Smooth muscle cell (in vitro differentiated cells): ENCODE measurements around the gene SOX30. TPM values are rescaled to one million over a fixed set of nuclear protein-coding genes. Genes with fewer than 3 reads are reported as not detected.
"Not testable (repeated sequence)": the region's sequence is repeated elsewhere in the genome, so short reads cannot be mapped to it uniquely, and the experiment has no call there.

Source experiments
- DNase-seq: peaks from one replicate; lab custom pipeline; 2025; ENCODE audit not compliant: unreplicated experiment; lab: John Stamatoyannopoulos, UW
- H2AFZ ChIP-seq: fragments of 200-600 bp; sonication (generic); 2 replicates; pipeline ENCODE4 v1.6.0; 2016; ENCODE audit warnings: antibody characterized with exemption, low read depth, mild to moderate bottlenecking
- H3F3A ChIP-seq: fragments of 200-600 bp; sonication (generic); 2 replicates; pipeline ENCODE4 v1.6.0; 2017; ENCODE audit warnings: antibody characterized with exemption, low read depth
- H3K27ac ChIP-seq: fragments of 200-600 bp; sonication (generic); 2 replicates; pipeline ENCODE4 v1.5.1; 2016; ENCODE audit warnings: low read depth, mild to moderate bottlenecking
- H3K27me3 ChIP-seq: fragments of 200-600 bp; sonication (generic); 2 replicates; pipeline ENCODE4 v1.6.1; 2016; ENCODE audit warnings: low read depth, mild to moderate bottlenecking
- H3K36me3 ChIP-seq: fragments of 200-600 bp; sonication (generic); 2 replicates; pipeline ENCODE4 v1.5.1; 2016; ENCODE audit warnings: low read depth
- H3K4me1 ChIP-seq: fragments of 200-600 bp; sonication (generic); 2 replicates; pipeline ENCODE4 v1.5.1; 2016; ENCODE audit warnings: low read depth
- H3K4me2 ChIP-seq: fragments of 200-600 bp; sonication (generic); 2 replicates; pipeline ENCODE4 v1.6.0; 2016; ENCODE audit warnings: mild to moderate bottlenecking
- H3K4me3 ChIP-seq: fragments of 200-600 bp; sonication (generic); 2 replicates; pipeline ENCODE4 v1.5.1; 2016; ENCODE audit warnings: mild to moderate bottlenecking
- H3K79me2 ChIP-seq: fragments of 200-600 bp; sonication (generic); 2 replicates; pipeline ENCODE4 v1.6.0; 2016; ENCODE audit warnings: low read depth, mild to moderate bottlenecking
- H3K9ac ChIP-seq: fragments of 200-600 bp; sonication (generic); 2 replicates; pipeline ENCODE4 v1.6.0; 2016; ENCODE audit warnings: low read depth
- H3K9me3 ChIP-seq: fragments of 200-600 bp; sonication (generic); replicated peaks from 2 replicates; pipeline ENCODE4 v1.5.1; 2016; ENCODE audit warnings: low read depth
- H4K20me1 ChIP-seq: fragments of 200-600 bp; sonication (generic); 2 replicates; pipeline ENCODE4 v1.6.0; 2016; ENCODE audit warnings: low read depth
- WGBS: methylation state at CpG from one replicate; pipeline ENCODE4 v1.1.7; 2016; ENCODE audit warnings: low lambda C conversion rate; 5-methylcytosine and 5-hydroxymethylcytosine counted together
- polyA plus RNA-seq: library from polyadenylated mRNA; unstranded; fragments of >200 nt; fragmentation: Nextera tagmentation; extraction: Ambion mirVana; gene quantifications from 2 replicates; pipeline ENCODE4 v1.2.1, GENCODE V29; 2016
- total RNA-seq: library from RNA; depleted of rRNA; stranded (reverse); fragments of >200 nt; gene quantifications from 2 replicates; pipeline ENCODE4 v1.2.3, GENCODE V29; 2014
- TF ChIP-seq, protein P1 (sequence below): fragments of 200-600 bp; sonication (generic); IDR thresholded peaks from 2 replicates; pipeline ENCODE4 v1.5.1; 2017; ENCODE audit warnings: borderline replicate concordance, mild to moderate bottlenecking, antibody characterized with exemption; ENCODE audit not compliant: insufficient read depth, poor library complexity, severe bottlenecking

Gene SOX30
- total and polyA plus RNA-seq, 2 experiments from 2014 or later = 0.38 to 1.5 TPM

DNA sequence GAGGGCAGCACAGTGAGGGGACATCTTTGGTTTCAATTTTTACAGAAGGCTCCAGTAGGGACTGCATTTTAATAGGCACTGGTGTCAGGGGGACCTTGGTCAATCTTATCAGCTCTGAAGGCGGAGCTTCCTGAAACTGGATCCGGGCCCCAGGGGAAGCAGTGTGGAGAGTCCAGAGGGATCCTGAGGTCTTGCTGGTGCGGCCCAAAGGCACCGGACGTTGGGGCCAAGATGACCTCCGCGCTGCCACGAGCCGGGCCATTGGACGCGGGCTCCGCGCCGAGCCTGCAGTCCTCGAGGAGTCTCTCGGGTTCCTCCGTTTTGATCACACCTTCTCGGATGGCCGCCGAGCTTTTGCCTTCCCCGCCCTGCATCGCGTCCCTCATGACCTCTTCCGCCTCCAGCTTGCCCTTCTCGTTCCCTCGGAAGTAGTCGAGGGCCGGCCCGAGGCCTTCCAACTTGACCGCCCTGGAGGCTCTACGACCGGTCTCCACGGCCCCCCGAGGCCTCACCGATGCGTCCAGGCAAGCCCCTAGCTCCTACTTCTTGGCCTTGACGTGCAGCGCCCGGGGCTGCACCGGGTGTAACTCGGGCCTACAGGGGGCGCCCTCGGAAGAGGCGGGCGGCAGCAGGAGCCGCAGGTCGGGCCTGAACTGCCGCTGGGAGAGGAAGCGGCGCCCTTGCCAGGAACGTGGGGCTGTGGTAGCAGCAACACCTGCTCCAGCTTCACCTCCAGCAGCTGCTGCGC, 37.9 kb upstream of the SOX30 start:
- Histone ChIP-seq H3K27ac (no peak overlapping the region), H3K9ac (no peak overlapping the region), H3K36me3 (no peaks in the 10 kb centered on the region), H3K27me3 (no peaks in the 10 kb centered on the region), H3K4me1 (no peaks in the 10 kb centered on the region), H2AFZ (no peak overlapping the region), H3K79me2 (no peaks in the 10 kb centered on the region), H3K4me3 (no peak overlapping the region), H3K9me3 (no peaks in the 10 kb centered on the region), H3F3A (no peaks in the 10 kb centered on the region), H3K4me2 (no peak overlapping the region), H4K20me1 (no peaks in the 10 kb centered on the region)
- 97% methylated on average over 28 of the region's 52 CpGs for WGBS
- TF ChIP-seq, protein P1, sequence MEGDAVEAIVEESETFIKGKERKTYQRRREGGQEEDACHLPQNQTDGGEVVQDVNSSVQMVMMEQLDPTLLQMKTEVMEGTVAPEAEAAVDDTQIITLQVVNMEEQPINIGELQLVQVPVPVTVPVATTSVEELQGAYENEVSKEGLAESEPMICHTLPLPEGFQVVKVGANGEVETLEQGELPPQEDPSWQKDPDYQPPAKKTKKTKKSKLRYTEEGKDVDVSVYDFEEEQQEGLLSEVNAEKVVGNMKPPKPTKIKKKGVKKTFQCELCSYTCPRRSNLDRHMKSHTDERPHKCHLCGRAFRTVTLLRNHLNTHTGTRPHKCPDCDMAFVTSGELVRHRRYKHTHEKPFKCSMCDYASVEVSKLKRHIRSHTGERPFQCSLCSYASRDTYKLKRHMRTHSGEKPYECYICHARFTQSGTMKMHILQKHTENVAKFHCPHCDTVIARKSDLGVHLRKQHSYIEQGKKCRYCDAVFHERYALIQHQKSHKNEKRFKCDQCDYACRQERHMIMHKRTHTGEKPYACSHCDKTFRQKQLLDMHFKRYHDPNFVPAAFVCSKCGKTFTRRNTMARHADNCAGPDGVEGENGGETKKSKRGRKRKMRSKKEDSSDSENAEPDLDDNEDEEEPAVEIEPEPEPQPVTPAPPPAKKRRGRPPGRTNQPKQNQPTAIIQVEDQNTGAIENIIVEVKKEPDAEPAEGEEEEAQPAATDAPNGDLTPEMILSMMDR = no peak
- no peak for DNase-seq

GRCh38 chr5:157687198-157687554, 34.9 kb upstream of the SOX30 start:
- DNase-seq = no peak
- WGBS = 97% methylated on average over 1 of the region's 1 CpG
- TF ChIP-seq, protein P1 = no peak
- no peaks in the 10 kb centered on the region for H4K20me1 ChIP-seq
- H3K27ac ChIP-seq = no peak overlapping the region
- H3K9ac ChIP-seq = no peak overlapping the region
- no peaks in the 10 kb centered on the region for H3F3A ChIP-seq
- no peak overlapping the region for H2AFZ ChIP-seq
- H3K79me2 ChIP-seq = no peaks in the 10 kb centered on the region
- no peaks in the 10 kb centered on the region for H3K36me3 ChIP-seq
- H3K4me2 ChIP-seq = no peak overlapping the region
- no peaks in the 10 kb centered on the region for H3K4me1 ChIP-seq
- H3K4me3 ChIP-seq = no peak overlapping the region
- no peaks in the 10 kb centered on the region for H3K9me3 ChIP-seq
- no peaks in the 10 kb centered on the region for H3K27me3 ChIP-seq

GRCh38 chr5:157686276-157687197, 34.3 kb upstream of the SOX30 start:
- H3F3A ChIP-seq, H3K4me2 ChIP-seq, H3K27me3 ChIP-seq, H3K36me3 ChIP-seq, DNase-seq, H3K79me2 ChIP-seq, H2AFZ ChIP-seq, H3K9ac ChIP-seq, H3K27ac ChIP-seq, H4K20me1 ChIP-seq, H3K4me3 ChIP-seq, H3K9me3 ChIP-seq, H3K4me1 ChIP-seq: not testable (repeated sequence)
- WGBS = 83% methylated on average over 14 of the region's 14 CpGs

- Histone ChIP-seq H3F3A (no peaks in the 10 kb centered on the region), H3K79me2 (no peaks in the 10 kb centered on the region), H3K9me3 (no peaks in the 10 kb centered on the region), H3K4me3 (no peak overlapping the region), H2AFZ (no peak overlapping the region), H3K4me1 (no peaks in the 10 kb centered on the region), H3K36me3 (no peaks in the 10 kb centered on the region), H3K4me2 (no peak overlapping the region), H4K20me1 (no peaks in the 10 kb centered on the region), H3K9ac (no peak overlapping the region), H3K27ac (no peak overlapping the region), H3K27me3 (no peaks in the 10 kb centered on the region)
- TF ChIP-seq, protein P1 = no peak
- WGBS = 71% methylated on average over 3 of the region's 3 CpGs
- no peak for DNase-seq
Measured at GRCh38 chr5:157682257-157682656, 30.0 kb upstream of the SOX30 start.
